ENCODE data around the gene NEDD8. TPM values are rescaled to one million over a fixed set of nuclear protein-coding genes. Genes with fewer than 3 reads are reported as not detected.

Gene NEDD8
- total and polyA plus RNA-seq, 2 experiments from 2014 or later, result 130 to 418 TPM

- Histone ChIP-seq H3K9me2 (ENCODE audit: insufficient read depth) (no peaks in the 10 kb centered on the region), H3K27me3 (ENCODE audit: insufficient read depth) (no peaks in the 10 kb centered on the region), H3K36me3 (ENCODE audit: insufficient read depth) (peaks cover 12% of the 10 kb centered on the region), H3K4me2 (no peak overlapping the region), H3K4me3 (no peak overlapping the region), H3K4me1 (ENCODE audit: insufficient read depth) (peaks cover 5% of the 10 kb centered on the region), H3K27ac (ENCODE audit: low read depth) (no peak overlapping the region), H4K20me1 (replicated peaks; ENCODE audit: insufficient read depth) (peaks cover 26% of the 10 kb centered on the region), H3F3A (replicated peaks; ENCODE audit: low read depth) (no peaks in the 10 kb centered on the region), H2AFZ (no peak overlapping the region), H3K79me2 (replicated peaks; ENCODE audit: insufficient read depth) (peaks cover 97% of the 10 kb centered on the region)
- no peaks in the 10 kb centered on the region for H3K27me3 Mint-ChIP-seq (ENCODE audit: insufficient read depth, low read depth, poor library complexity)
- no peak overlapping the region for H3K27ac Mint-ChIP-seq
- no peak for DNase-seq (ENCODE audit: low spot score)
- H3K4me3 Mint-ChIP-seq, result no peak overlapping the region
- peaks cover 9% of the 10 kb centered on the region for H3K36me3 Mint-ChIP-seq (ENCODE audit: low read depth)
- no peak for ATAC-seq
- H3K9me3 Mint-ChIP-seq, result no peaks in the 10 kb centered on the region
- H3K4me1 Mint-ChIP-seq, result peaks cover 6% of the 10 kb centered on the region; the same call in 1 of the 3 replicates
- TF ChIP-seq CTCF (conservative IDR thresholded peaks at IDR 0.05; ENCODE audit: low read depth in 2 of 2) (no peak), JUNB (IDR thresholded peaks at IDR 0.05; ENCODE audit: unreplicated experiment) (no peak), EZH2 (IDR thresholded peaks at IDR 0.05; ENCODE audit: low read depth, unreplicated experiment) (no peak), NANOG (IDR thresholded peaks at IDR 0.05; ENCODE audit: borderline replicate concordance) (no peak), REST (IDR thresholded peaks at IDR 0.05; ENCODE audit: unreplicated experiment) (no peak), POLR2AphosphoS5 (IDR thresholded peaks at IDR 0.05; ENCODE audit: low read depth) (no peak), EZH2phosphoT487 (IDR thresholded peaks at IDR 0.05; ENCODE audit: unreplicated experiment) (no peak), ZNF331 (CRISPR knock-in tag; IDR thresholded peaks at IDR 0.05; ENCODE audit: low read depth) (no peak), ZNF114 (CRISPR knock-in tag; IDR thresholded peaks at IDR 0.05) (no peak), ETS1 (IDR thresholded peaks at IDR 0.05) (no peak), ZNF462 (CRISPR knock-in tag; IDR thresholded peaks at IDR 0.05) (no peak), CREB1 (CRISPR knock-in tag; IDR thresholded peaks at IDR 0.05; ENCODE audit: low read depth) (no peak), STAT1 (IDR thresholded peaks at IDR 0.05; ENCODE audit: unreplicated experiment) (no peak)
These were observed 5.7 kb downstream of the NEDD8 start for GRCh38 chr14:24226473-24226872.

Measured in GM23338 (cell line).